CD4-positive, alpha-beta T cell treated with Interleukin-4 for 1 hour (primary cell): ENCODE data around the gene TFPT.

Experiments used
- DNase-seq, 2 donors: peaks; one replicate each; pipeline ENCODE4 v3.0.0-alpha.2; 2020 to 2022

TFPT gene, protein sequence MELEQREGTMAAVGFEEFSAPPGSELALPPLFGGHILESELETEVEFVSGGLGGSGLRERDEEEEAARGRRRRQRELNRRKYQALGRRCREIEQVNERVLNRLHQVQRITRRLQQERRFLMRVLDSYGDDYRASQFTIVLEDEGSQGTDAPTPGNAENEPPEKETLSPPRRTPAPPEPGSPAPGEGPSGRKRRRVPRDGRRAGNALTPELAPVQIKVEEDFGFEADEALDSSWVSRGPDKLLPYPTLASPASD

DNA sequence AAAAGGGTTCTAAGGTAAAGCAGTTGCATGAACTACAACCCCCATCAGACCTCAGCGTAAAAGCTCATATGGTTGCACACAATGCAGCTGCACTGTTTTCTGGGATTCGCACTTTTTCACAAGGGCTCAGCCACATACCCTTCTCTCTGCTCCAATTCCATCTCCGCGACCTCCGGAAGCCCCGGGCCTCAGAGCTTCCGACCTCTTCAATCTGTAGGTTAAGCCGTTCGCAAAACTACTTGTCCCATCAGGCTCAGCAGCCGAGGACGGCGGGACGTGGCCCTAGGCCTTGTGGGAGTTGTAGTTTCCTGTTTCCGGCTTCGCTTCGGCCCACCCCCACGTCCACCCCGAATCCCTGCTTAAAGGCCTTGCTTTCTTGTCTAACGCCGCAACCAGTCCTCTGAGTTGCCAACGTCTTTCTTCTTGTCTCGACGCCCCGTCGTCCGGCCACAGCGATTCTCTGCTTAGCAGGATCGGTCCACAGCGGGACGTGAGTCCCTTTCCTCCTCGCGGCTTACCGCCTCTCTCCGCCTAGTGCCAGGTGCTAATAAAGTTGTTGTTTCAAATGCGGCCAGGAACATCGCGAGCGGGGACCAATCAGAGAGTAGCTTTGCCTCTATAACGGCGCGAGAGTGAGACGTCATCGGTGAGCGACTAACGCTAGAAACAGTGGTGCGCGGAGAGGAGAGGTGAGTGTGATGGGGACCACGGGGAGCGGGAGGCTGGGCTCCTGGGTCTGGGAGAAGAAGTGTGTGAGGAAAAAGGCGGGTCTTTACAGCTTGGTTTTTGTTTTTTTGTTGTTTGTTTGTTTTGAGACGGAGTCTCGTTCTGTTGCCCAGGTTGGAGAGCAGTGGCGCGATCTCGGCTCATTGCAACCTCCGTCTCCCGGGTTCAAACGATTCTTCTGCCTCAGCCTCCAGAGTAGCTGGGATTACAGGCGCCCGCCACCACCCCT lies at the start of gene TFPT, which contains the start of gene PRPF31:
Gene TFPT (minus strand): TSS at position 549 of the 955 bp plus-strand sequence. CDS start 388 bp downstream, at position 161.
Gene PRPF31 (plus strand): TSS at position 646 of the 955 bp plus-strand sequence. CDS start 2,525 bp downstream, outside the sequence.
- DNase-seq, result peak; percentile 95 to 97

- no peak for DNase-seq
Measured at GRCh38 chr19:54165222-54165621, 49.8 kb upstream of the TFPT start.

DNA sequence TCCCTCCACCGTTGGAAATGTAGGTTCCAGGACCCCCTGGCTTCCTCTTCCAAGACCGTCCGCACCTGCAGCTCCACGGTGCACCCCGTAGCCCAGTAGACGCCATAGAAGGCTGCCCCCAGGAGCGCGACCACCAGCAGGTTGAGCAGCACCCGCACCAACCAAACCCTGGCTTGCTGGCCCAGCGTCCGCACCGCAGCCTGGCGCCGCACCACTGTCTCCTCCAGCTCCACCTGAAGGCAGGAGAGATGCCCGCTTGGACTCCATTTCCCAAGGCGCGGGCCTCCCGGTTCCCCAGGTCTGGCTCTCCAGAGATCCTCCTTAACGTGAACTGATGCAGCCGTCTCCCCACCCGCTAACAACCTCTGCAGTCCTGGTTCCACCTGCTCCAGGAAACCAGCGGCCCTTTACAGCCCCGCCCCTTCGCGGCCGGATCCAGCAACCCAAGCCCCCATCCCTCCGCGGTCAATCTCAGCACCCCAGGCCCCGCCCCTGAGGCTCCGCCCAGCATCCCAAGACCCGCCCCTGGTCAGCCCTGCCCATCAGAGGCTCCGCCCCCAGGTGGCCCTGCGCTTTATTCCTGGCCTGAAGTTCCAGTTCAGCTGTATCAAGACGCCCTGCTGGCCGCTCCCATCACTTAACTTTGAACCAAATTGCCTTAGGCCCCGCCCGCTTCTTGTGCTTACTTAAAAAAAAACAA lies 49.1 kb upstream of the TFPT start:
- DNase-seq, result peak; percentile 67 to 79

DNA sequence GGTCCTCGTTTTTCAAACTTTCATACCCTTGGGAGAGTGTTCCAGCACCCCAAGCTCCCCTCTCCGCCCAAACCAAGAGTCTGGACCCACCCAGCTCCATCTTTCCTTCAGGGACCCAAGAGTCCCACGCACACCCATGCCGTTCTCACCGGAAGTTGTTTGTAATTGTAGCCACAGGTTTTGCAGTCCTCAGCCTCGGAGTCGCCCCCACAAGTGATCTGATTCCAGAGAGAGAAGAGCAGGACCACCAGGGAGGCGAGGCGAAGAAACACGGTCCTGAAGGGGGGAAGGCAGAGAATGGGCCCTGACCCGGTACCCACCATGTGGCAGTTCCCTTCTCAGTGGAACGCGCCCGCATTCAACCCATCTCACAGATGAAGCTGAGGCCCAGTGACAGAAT lies 47.4 kb upstream of the TFPT start:
- DNase-seq, result no peak

GRCh38 chr19:54162241-54162805 lies 46.9 kb upstream of the TFPT start:
- DNase-seq, result peak; percentile 86 to 87

- DNase-seq, result no peak
Measured at GRCh38 chr19:54160854-54161253, 45.4 kb upstream of the TFPT start.

DNA sequence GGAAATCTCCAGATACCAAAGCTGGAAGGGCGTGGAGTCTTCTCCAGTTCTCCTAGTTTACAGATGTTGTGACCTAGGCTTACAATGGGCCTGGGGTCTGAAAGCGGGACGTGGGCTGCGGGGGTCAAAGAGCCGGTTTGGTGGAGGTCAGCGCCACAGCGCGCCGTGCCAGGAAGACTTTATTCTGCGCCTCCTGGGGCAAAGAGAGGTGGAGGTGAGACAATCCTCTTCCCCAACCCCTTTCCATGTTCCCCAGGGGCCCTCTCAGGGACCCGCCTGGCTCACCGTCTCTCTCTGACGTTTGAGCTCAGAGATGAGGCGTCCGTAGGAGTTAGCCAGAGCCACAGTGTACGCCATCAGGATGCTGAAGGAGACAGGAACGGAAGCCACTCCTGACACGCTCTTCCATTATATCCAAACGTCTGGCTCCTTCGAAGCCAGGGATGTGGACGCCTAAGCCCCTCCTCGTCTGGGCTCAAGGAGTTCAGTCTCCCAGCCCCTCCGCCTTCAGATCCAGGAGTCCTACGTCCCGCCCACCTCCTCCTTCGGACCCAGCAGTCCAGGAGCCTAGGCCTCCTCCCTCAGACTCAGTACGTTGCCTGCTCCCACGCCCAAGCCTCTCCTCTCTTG lies 44.8 kb upstream of the TFPT start:
- DNase-seq, result no peak

GRCh38 chr19:54159352-54160181 lies 44.1 kb upstream of the TFPT start, which contains the start of gene LENG1:
Gene LENG1 (minus strand): TSS chr19:54159721. CDS start chr19:54159695, 26 bp downstream.
- DNase-seq, result peak; percentile 100

- peak in 1 of 2 donors; percentile 32 for DNase-seq
Measured at GRCh38 chr19:54158812-54159351, 43.4 kb upstream of the TFPT start.

DNA sequence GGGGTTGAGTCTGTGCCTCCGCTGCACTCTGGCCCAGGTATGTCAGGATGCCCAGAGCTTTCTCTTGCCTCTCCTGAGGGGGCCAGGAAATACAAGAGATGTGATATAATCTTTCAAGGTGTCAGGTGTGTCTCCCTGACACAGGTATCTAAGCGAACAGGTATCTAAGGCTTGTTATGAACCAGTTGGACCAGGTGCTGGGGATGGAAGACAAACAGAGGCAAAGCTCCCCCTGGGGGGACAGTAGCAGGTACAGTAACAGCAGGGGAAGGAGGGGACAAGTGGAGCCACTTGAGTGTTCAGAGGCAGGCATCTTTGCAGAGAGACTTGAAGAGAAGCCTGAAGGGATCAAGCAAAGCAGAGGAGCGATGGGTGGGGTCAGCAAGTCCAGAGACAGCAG lies 41.5 kb upstream of the TFPT start:
- no peak for DNase-seq

GRCh38 chr19:54156490-54156889 lies 41.0 kb upstream of the TFPT start:
- DNase-seq, result no peak

DNA sequence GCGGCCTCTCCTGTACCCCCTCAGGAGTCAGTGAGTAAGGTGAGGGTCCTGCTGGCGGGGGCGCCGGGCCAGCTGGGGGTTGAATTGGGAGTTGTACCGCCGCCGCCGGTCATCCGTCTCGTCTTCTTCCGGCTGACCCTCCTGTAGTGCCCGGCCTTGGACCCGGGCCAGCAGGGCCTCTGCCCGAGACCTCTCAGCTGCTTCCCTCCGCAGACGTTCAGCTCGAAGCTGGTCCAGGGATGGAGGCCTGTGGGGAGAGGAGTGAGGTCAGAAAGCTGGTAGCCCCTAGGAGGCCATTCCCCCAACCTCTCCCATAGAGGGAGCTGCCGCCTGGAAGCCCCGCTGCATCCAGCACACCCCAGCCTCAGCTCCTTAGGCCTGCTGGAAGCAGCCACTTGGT lies 40.2 kb upstream of the TFPT start:
- no peak for DNase-seq

GRCh38 chr19:54154603-54155345 lies 39.3 kb upstream of the TFPT start:
- DNase-seq, result peak; percentile 48 to 58

DNA sequence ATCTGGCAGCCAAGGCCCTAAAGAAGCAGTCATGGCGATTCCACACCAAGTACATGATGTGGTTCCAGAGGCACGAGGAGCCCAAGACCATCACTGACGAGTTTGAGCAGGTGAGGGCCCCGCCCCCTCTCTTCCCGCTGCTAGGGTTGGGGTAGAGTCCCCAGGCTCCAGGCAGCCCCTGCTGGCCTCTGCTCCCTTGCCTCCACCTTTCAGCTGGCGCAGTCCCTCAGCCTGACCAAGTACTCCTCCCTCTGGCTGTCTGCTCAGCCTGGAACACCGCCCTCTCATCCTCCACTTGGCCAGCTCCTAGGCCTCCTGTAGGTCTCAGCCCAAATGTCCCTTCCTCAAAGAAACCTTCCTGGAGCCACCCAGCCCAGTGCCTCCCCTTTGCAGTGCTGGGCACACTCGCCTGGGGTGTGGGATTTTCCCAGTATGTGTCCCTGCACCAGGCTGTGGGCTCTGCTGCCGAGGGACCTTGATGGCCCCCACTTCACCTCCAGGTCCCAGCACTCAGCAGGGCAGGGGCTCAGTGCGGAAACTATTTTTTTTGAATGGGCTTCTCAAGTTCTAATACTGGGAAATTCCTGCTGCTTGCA lies 38.4 kb upstream of the TFPT start:
- no peak for DNase-seq

GRCh38 chr19:54152878-54153524 lies 37.5 kb upstream of the TFPT start:
- no peak for DNase-seq

- no peak for DNase-seq
Measured at GRCh38 chr19:54152267-54152666, 36.8 kb upstream of the TFPT start.

GRCh38 chr19:54151362-54152035 lies 36.0 kb upstream of the TFPT start:
- DNase-seq, result no peak

- DNase-seq, result no peak
Measured at GRCh38 chr19:54149021-54149812, 33.8 kb upstream of the TFPT start.
